Common myeloid progenitor, CD34-positive (primary cell): Measurements from ENCODE around the gene VTI1A.

ENCODE experiments used
- CTCF ChIA-PET: fragments of 350-600 bp; sonication (Branson Sonifier 250); formaldehyde crosslinking; loops from one replicate; lab custom pipeline; 2021; ENCODE audit warnings: antibody characterized with exemption; lab: Charles Lee
- POLR2A ChIA-PET: fragments of 350-600 bp; sonication (Branson Sonifier 250); formaldehyde crosslinking; loops from one replicate; lab custom pipeline; 2021; ENCODE audit warnings: antibody characterized with exemption; lab: Charles Lee
- DNase-seq, 3 donors: peaks; one replicate each; pipeline versions ENCODE4 v3.0.0 to v3.0.0-alpha.2; 2013
- H3K27ac ChIP-seq, 2 experiments: 1 replicate in 1 of 2; 2 replicates in 1 of 2; pipeline ENCODE4 v1.7.0; 2013; ENCODE audit warnings: inconsistent platforms in 2 of 2, low read length in 2 of 2, mild to moderate bottlenecking in 2 of 2, low read depth in 1 of 2, moderate library complexity in 1 of 2; ENCODE audit not compliant: severe bottlenecking in 2 of 2, insufficient read depth in 1 of 2, poor library complexity in 1 of 2
- H3K27me3 ChIP-seq, 5 experiments: replicated peaks in 2 of 5; 1 replicate in 3 of 5; 2 replicates in 2 of 5; pipeline versions ENCODE4 v1.6.1 to v1.7.0; 2013; ENCODE audit warnings: low read length in 4 of 5, mild to moderate bottlenecking in 2 of 5, moderate library complexity in 2 of 5, inconsistent platforms in 1 of 5; ENCODE audit not compliant: insufficient read depth in 5 of 5, control insufficient read depth in 4 of 5
- H3K36me3 ChIP-seq, 4 experiments: 1 replicate in 2 of 4; 2 replicates in 2 of 4; pipeline versions ENCODE4 v1.6.1 to v1.7.0; 2013; ENCODE audit warnings: low read length in 3 of 4, control low read depth in 1 of 4, mild to moderate bottlenecking in 1 of 4; ENCODE audit not compliant: control insufficient read depth in 4 of 4, insufficient read depth in 4 of 4
- H3K4me1 ChIP-seq, 4 experiments: 1 replicate in 3 of 4; 2 replicates in 1 of 4; pipeline versions ENCODE4 v1.6.1 to v1.7.1; 2013; ENCODE audit warnings: low read length in 3 of 4, mild to moderate bottlenecking in 3 of 4, control low read depth in 1 of 4, inconsistent platforms in 1 of 4, moderate library complexity in 1 of 4; ENCODE audit not compliant: control insufficient read depth in 4 of 4, insufficient read depth in 4 of 4; ENCODE audit errors: control extremely low read depth in 1 of 4
- H3K4me3 ChIP-seq, 7 experiments: 1 replicate in 4 of 7; 2 replicates in 3 of 7; pipeline versions ENCODE4 v1.5.1 to v1.7.0; 2013; ENCODE audit warnings: mild to moderate bottlenecking in 7 of 7, low read length in 6 of 7, moderate library complexity in 6 of 7, inconsistent platforms in 2 of 7, low read depth in 2 of 7, control low read depth in 1 of 7; ENCODE audit not compliant: insufficient read depth in 4 of 7, control insufficient read depth in 1 of 7; ENCODE audit errors: extremely low read depth in 1 of 7
- H3K9me3 ChIP-seq, 5 experiments: 1 replicate in 4 of 5; 2 replicates in 1 of 5; pipeline versions ENCODE4 v1.6.1 to v1.7.1; 2013; ENCODE audit warnings: low read length in 4 of 5, mild to moderate bottlenecking in 2 of 5, inconsistent platforms in 1 of 5, low read depth in 1 of 5, moderate library complexity in 1 of 5; ENCODE audit not compliant: control insufficient read depth in 4 of 5, insufficient read depth in 2 of 5; ENCODE audit errors: control extremely low read depth in 1 of 5
- WGBS: methylation state at CpG from one replicate; pipeline ENCODE4 v1.1.5; 2013; ENCODE audit not compliant: insufficient coverage; 5-methylcytosine and 5-hydroxymethylcytosine counted together

The VTI1A gene

GRCh38 chr10:112767156-112767555 is 320.1 kb downstream of the VTI1A start:
- Histone ChIP-seq H3K27ac (no peak overlapping the region), H3K27me3 (no peaks in the 10 kb centered on the region), H3K4me1 (peaks cover 0 to 6% (median under 1%) of the 10 kb centered on the region in 4 experiments), H3K36me3 (peaks cover 0 to 3% (median 0%) of the 10 kb centered on the region in 4 experiments), H3K9me3 (no peaks in the 10 kb centered on the region), H3K4me3 (no peak overlapping the region)
- ChIA-PET POLR2A (no interaction called here), CTCF (no interaction called here)
- DNase-seq: no peak
- WGBS: 100% methylated on average over 1 of the region's 2 CpGs

GRCh38 chr10:112768121-112768520 is 321.1 kb downstream of the VTI1A start:
- no peak for DNase-seq
- no peaks in the 10 kb centered on the region for H3K27me3 ChIP-seq
- CTCF ChIA-PET: no interaction called here
- peaks cover 0 to 6% (median under 1%) of the 10 kb centered on the region in 4 experiments for H3K4me1 ChIP-seq
- no peak overlapping the region for H3K4me3 ChIP-seq
- H3K9me3 ChIP-seq: no peaks in the 10 kb centered on the region
- WGBS: over 99% methylated on average over 7 of the region's 7 CpGs
- peaks cover 0 to 3% (median 0%) of the 10 kb centered on the region in 4 experiments for H3K36me3 ChIP-seq
- H3K27ac ChIP-seq: no peak overlapping the region
- POLR2A ChIA-PET: no interaction called here

GRCh38 chr10:112769081-112769480 is 322.1 kb downstream of the VTI1A start:
- CTCF ChIA-PET: no interaction called here
- no peak overlapping the region for H3K27ac ChIP-seq
- no peaks in the 10 kb centered on the region for H3K9me3 ChIP-seq
- no peak for DNase-seq
- H3K36me3 ChIP-seq: peaks cover 0 to 3% (median 0%) of the 10 kb centered on the region in 4 experiments
- peaks cover 0 to 6% (median under 1%) of the 10 kb centered on the region in 4 experiments for H3K4me1 ChIP-seq
- H3K4me3 ChIP-seq: no peak overlapping the region
- H3K27me3 ChIP-seq: no peaks in the 10 kb centered on the region
- POLR2A ChIA-PET: no interaction called here
- WGBS: no CpG with 5 or more reads among the region's 2 CpGs

- DNase-seq: no peak
- Histone ChIP-seq H3K9me3 (no peaks in the 10 kb centered on the region), H3K4me1 (peaks cover 0 to 6% (median under 1%) of the 10 kb centered on the region in 4 experiments), H3K27me3 (no peaks in the 10 kb centered on the region), H3K27ac (no peak overlapping the region), H3K36me3 (peaks cover 0 to 3% (median 0%) of the 10 kb centered on the region in 4 experiments), H3K4me3 (no peak overlapping the region)
- 100% methylated on average over 5 of the region's 6 CpGs for WGBS
- POLR2A ChIA-PET: interaction anchor here (0.6 kb wide), 1 partner anchor 244 kb away, joined by 5 read pairs; no protein-coding TSS in a partner anchor
- CTCF ChIA-PET: no interaction called here
These were observed 322.8 kb downstream of the VTI1A start for GRCh38 chr10:112769611-112770370.

GRCh38 chr10:112771733-112772132 is 324.7 kb downstream of the VTI1A start:
- ChIA-PET CTCF (no interaction called here), POLR2A (no interaction called here)
- no peak for DNase-seq
- no peaks in the 10 kb centered on the region for H3K27me3 ChIP-seq
- H3K4me3 ChIP-seq: no peak overlapping the region
- H3K27ac ChIP-seq: no peak overlapping the region
- H3K36me3 ChIP-seq: peaks cover 0 to 3% (median 0%) of the 10 kb centered on the region in 4 experiments
- no CpG with 5 or more reads among the region's 3 CpGs for WGBS
- peaks cover 0 to 6% (median under 1%) of the 10 kb centered on the region in 4 experiments for H3K4me1 ChIP-seq
- H3K9me3 ChIP-seq: no peaks in the 10 kb centered on the region

- H3K4me3 ChIP-seq: no peak overlapping the region
- no peaks in the 10 kb centered on the region for H3K9me3 ChIP-seq
- 100% methylated on average over 2 of the region's 3 CpGs for WGBS
- no peaks in the 10 kb centered on the region for H3K27me3 ChIP-seq
- H3K36me3 ChIP-seq: peaks cover 0 to 3% (median 0%) of the 10 kb centered on the region in 4 experiments
- H3K4me1 ChIP-seq: no peaks in the 10 kb centered on the region
- H3K27ac ChIP-seq: no peak overlapping the region
- CTCF ChIA-PET: interaction anchor here (0.6 kb wide), 1 partner anchor 1089 kb away, joined by 3 read pairs; no protein-coding TSS in a partner anchor
- POLR2A ChIA-PET: no interaction called here
- no peak for DNase-seq
These were observed 326.8 kb downstream of the VTI1A start for GRCh38 chr10:112773783-112774182.

- 100% methylated on average over 1 of the region's 1 CpG for WGBS
- POLR2A ChIA-PET: no interaction called here
- DNase-seq: no peak
- H3K27me3 ChIP-seq: no peaks in the 10 kb centered on the region
- CTCF ChIA-PET: interaction anchor here (0.6 kb wide), 1 partner anchor 1088 kb away, joined by 3 read pairs; no protein-coding TSS in a partner anchor
- H3K27ac ChIP-seq: no peak overlapping the region
- H3K4me1 ChIP-seq: peaks cover 0 to 3% (median 0%) of the 10 kb centered on the region in 4 experiments
- H3K9me3 ChIP-seq: no peaks in the 10 kb centered on the region
- no peak overlapping the region for H3K4me3 ChIP-seq
- H3K36me3 ChIP-seq: peaks cover 0 to 3% (median 0%) of the 10 kb centered on the region in 4 experiments
These were observed 327.2 kb downstream of the VTI1A start for GRCh38 chr10:112774210-112774609.
